Lung (tissue), 12 donors: ENCODE data around the gene GABRP. TPM values are rescaled to one million over a fixed set of nuclear protein-coding genes. Genes with fewer than 3 reads are reported as not detected.

Experiments used
- ATAC-seq: fragments of 200-7000 bp; cut with Tn5 transposase; one replicate; pipeline ENCODE4 v1.9.1; 2020; ENCODE audit warnings: moderate number of reproducible peaks; ENCODE audit not compliant: insufficient read depth, low FRiP score
- DNase-seq, 3 donors: peaks; one replicate each; pipeline ENCODE4 v3.0.0-alpha.2; 2013 to 2017
- H3K27ac ChIP-seq, 2 donors: one replicate each; pipeline ENCODE4 v1.5.1; 2013; ENCODE audit warnings: mild to moderate bottlenecking in 2 of 2, moderate library complexity in 2 of 2, control low read depth in 1 of 2, inconsistent platforms in 1 of 2, low read depth in 1 of 2, low read length in 1 of 2
- H3K27me3 ChIP-seq, 3 donors: one replicate each; pipeline ENCODE4 v1.5.1; 2013; ENCODE audit warnings: low read length in 2 of 3; ENCODE audit not compliant: control insufficient read depth in 3 of 3, insufficient read depth in 3 of 3
- H3K36me3 ChIP-seq, 4 donors: one replicate each; pipeline ENCODE4 v1.5.1; 2013; ENCODE audit warnings: low read length in 4 of 4, mild to moderate bottlenecking in 1 of 4, moderate library complexity in 1 of 4; ENCODE audit not compliant: control insufficient read depth in 4 of 4, insufficient read depth in 4 of 4
- H3K4me1 ChIP-seq, 5 donors: one replicate each; pipeline ENCODE4 v1.5.1; 2013; ENCODE audit warnings: low read length in 5 of 5, mild to moderate bottlenecking in 2 of 5, moderate library complexity in 1 of 5; ENCODE audit not compliant: control insufficient read depth in 5 of 5, insufficient read depth in 5 of 5
- H3K4me3 ChIP-seq: one replicate; pipeline ENCODE4 v1.5.1; 2013; ENCODE audit warnings: mild to moderate bottlenecking, control low read depth, moderate library complexity
- H3K9ac ChIP-seq, 2 donors: one replicate each; pipeline ENCODE4 v1.5.1; 2013; ENCODE audit warnings: low read length in 2 of 2, control low read depth in 1 of 2; ENCODE audit not compliant: insufficient read depth in 1 of 2
- H3K9me3 ChIP-seq, 4 donors: one replicate each; pipeline ENCODE4 v1.5.1; 2013; ENCODE audit warnings: low read length in 3 of 4, mild to moderate bottlenecking in 1 of 4, moderate library complexity in 1 of 4; ENCODE audit not compliant: control insufficient read depth in 4 of 4, insufficient read depth in 3 of 4
- WGBS, 2 donors: extraction: QIAGEN DNeasy Blood & Tissue Kit; methylation state at CpG; one replicate each; pipeline ENCODE4 v1.1.7; 2013; 5-methylcytosine and 5-hydroxymethylcytosine counted together
- polyA plus RNA-seq, 2 donors: library from polyadenylated mRNA; stranded (reverse); fragments of 200-250 nt; gene quantifications; one replicate each; pipeline ENCODE4 v1.2.1, GENCODE V29; 2013
- total RNA-seq, 2 donors: library from RNA; depleted of rRNA in 1 of 2; stranded (reverse); fragments of >200 nt in 1 of 2; gene quantifications; one replicate each; pipeline ENCODE4 v1.2.1, GENCODE V29; 2014 to 2021
- TF ChIP-seq, protein P1 (sequence below): IDR thresholded peaks from 2 replicates; pipeline ENCODE4 v1.5.1; 2012; ENCODE audit warnings: mild to moderate bottlenecking; ENCODE audit errors: control extremely low read depth, extremely low read depth
- donor health status: control.
- donor health status: control.
- donor health status: Bipolar disorder and iron deficiency.
- donor health status: healthy.
- donor health status: DM: yes; HTN: yes; CAD: no.

GABRP gene
- total and polyA plus RNA-seq, 4 donors, result 0.26 to 1.5 (median 0.75) TPM

DNA sequence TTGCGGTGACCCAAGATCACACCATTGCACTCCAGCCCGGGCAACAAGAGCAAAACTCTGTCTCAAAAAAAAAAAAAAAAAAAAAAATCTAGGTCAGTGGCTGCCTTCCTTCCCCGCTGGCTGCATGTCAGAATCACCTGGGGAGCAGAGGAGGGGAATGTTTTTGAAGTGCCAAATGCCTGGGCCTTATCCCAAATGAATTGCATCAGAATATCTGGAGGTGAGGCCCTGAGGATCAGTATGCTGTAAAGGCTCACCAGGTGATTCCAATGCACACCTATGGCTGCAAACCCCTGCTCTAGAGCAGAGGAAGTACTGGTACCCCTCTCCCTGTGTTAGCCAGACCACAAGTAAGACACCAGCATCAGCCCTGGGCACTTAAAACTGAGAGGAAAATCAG, 44.7 kb upstream of the GABRP start:
- ATAC-seq, result no peak
- Histone ChIP-seq H3K9ac (no peak overlapping the region), H3K4me1 (no peaks in the 10 kb centered on the region), H3K36me3 (no peaks in the 10 kb centered on the region), H3K27ac (no peak overlapping the region), H3K4me3 (no peak overlapping the region), H3K9me3 (peaks cover 0 to 8% (median 3%) of the 10 kb centered on the region in 4 donors), H3K27me3 (no peaks in the 10 kb centered on the region)
- WGBS, 2 donors, result 76 to 89% methylated on average over 2 to 3 of the region's 3 CpGs
- no peak for DNase-seq
- TF ChIP-seq, protein P1, sequence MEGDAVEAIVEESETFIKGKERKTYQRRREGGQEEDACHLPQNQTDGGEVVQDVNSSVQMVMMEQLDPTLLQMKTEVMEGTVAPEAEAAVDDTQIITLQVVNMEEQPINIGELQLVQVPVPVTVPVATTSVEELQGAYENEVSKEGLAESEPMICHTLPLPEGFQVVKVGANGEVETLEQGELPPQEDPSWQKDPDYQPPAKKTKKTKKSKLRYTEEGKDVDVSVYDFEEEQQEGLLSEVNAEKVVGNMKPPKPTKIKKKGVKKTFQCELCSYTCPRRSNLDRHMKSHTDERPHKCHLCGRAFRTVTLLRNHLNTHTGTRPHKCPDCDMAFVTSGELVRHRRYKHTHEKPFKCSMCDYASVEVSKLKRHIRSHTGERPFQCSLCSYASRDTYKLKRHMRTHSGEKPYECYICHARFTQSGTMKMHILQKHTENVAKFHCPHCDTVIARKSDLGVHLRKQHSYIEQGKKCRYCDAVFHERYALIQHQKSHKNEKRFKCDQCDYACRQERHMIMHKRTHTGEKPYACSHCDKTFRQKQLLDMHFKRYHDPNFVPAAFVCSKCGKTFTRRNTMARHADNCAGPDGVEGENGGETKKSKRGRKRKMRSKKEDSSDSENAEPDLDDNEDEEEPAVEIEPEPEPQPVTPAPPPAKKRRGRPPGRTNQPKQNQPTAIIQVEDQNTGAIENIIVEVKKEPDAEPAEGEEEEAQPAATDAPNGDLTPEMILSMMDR, result no peak

DNA sequence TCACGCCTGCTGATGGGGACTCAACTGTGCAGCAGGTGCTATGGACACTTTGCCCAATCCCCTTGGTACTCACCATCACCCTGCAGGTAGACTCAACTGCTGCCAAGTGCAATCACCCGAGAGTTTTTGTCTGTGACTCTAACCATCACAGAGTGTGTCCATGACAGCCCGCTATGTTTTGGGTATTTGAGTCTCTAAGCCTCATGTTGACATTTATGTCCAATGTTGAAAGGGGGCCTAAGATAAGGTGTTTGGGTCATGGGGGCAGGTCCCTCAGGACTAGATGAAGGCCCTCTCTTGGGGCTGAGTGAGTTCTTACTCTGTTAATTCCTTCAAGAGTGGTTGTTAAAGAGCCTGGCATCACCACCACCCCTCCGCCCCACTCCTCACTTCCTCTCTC, 44.1 kb upstream of the GABRP start:
- H3K9me3 ChIP-seq, result peaks cover 0 to 8% (median 3%) of the 10 kb centered on the region in 4 donors
- no peak overlapping the region for H3K9ac ChIP-seq
- DNase-seq, result no peak
- no peak overlapping the region for H3K27ac ChIP-seq
- TF ChIP-seq, protein P1, result no peak
- no peaks in the 10 kb centered on the region for H3K27me3 ChIP-seq
- no peaks in the 10 kb centered on the region for H3K36me3 ChIP-seq
- H3K4me3 ChIP-seq, result no peak overlapping the region
- ATAC-seq, result no peak
- 91 to 92% methylated on average over 4 of the region's 4 CpGs for WGBS, 2 donors
- H3K4me1 ChIP-seq, result peaks cover 0 to 4% (median 0%) of the 10 kb centered on the region in 5 donors

GRCh38 chr5:170740551-170741205, 42.8 kb upstream of the GABRP start:
- peaks cover 0 to 5% (median 2%) of the 10 kb centered on the region in 4 donors for H3K9me3 ChIP-seq
- no peak for ATAC-seq
- no peaks in the 10 kb centered on the region for H3K36me3 ChIP-seq
- 75 to 91% methylated on average over 3 of the region's 3 CpGs for WGBS, 2 donors
- peaks cover 0 to 8% (median under 1%) of the 10 kb centered on the region in 5 donors for H3K4me1 ChIP-seq
- TF ChIP-seq, protein P1, result no peak
- H3K27me3 ChIP-seq, result no peaks in the 10 kb centered on the region
- H3K9ac ChIP-seq, result no peak overlapping the region
- DNase-seq, result no peak
- no peak overlapping the region for H3K4me3 ChIP-seq
- no peak overlapping the region for H3K27ac ChIP-seq

- H3K27me3 ChIP-seq, result no peaks in the 10 kb centered on the region
- H3K36me3 ChIP-seq, result no peaks in the 10 kb centered on the region
- no peak for DNase-seq
- no peak overlapping the region for H3K27ac ChIP-seq
- H3K9ac ChIP-seq, result no peak overlapping the region
- peaks cover 0 to 8% (median 3%) of the 10 kb centered on the region in 5 donors for H3K4me1 ChIP-seq
- H3K4me3 ChIP-seq, result no peak overlapping the region
- H3K9me3 ChIP-seq, result peaks cover 0 to 1% (median 0%) of the 10 kb centered on the region in 4 donors
- ATAC-seq, result no peak
- TF ChIP-seq, protein P1, result no peak
- 81 to 87% methylated on average over 8 of the region's 8 CpGs for WGBS, 2 donors
Measured at GRCh38 chr5:170741801-170742200, 41.7 kb upstream of the GABRP start.
